SJSA1 (cell line): Measurements from ENCODE around the gene HOXC5. TPM values are rescaled to one million over a fixed set of nuclear protein-coding genes. Genes with fewer than 3 reads are reported as not detected.

Source experiments
- DNase-seq, 2 experiments: peaks; one replicate each; pipeline ENCODE4 v3.0.0-alpha.2; 2015 to 2020; ENCODE audit warnings: low spot score in 2 of 2, low read depth in 1 of 2
- H3K27ac ChIP-seq: fragments of 250-450 bp; sonication (Bioruptor Pico); 2 replicates; pipeline ENCODE4 v1.5.1; 2020; ENCODE audit warnings: mild to moderate bottlenecking, moderate library complexity
- H3K27me3 ChIP-seq: fragments of 250-450 bp; sonication (Bioruptor Pico); replicated peaks from 2 replicates; pipeline ENCODE4 v1.5.1; 2020; ENCODE audit warnings: mild to moderate bottlenecking, moderate library complexity
- H3K36me3 ChIP-seq: fragments of 250-450 bp; sonication (Bioruptor Pico); 2 replicates; pipeline ENCODE4 v1.5.1; 2020; ENCODE audit warnings: mild to moderate bottlenecking
- H3K4me1 ChIP-seq: fragments of 250-450 bp; sonication (Bioruptor Pico); replicated peaks from 2 replicates; pipeline ENCODE4 v1.6.1; 2021; ENCODE audit warnings: mild to moderate bottlenecking
- H3K4me3 ChIP-seq: fragments of 250-450 bp; sonication (Bioruptor Pico); 2 replicates; pipeline ENCODE4 v1.5.1; 2020; ENCODE audit warnings: mild to moderate bottlenecking
- H3K9me3 ChIP-seq: fragments of 250-450 bp; sonication (Bioruptor Pico); replicated peaks from 2 replicates; pipeline ENCODE4 v1.5.1; 2020; ENCODE audit warnings: mild to moderate bottlenecking
- total RNA-seq: library from RNA; depleted of rRNA; stranded (reverse); fragments of >200 nt; shearing (Covaris generic); gene quantifications from 2 replicates; pipeline ENCODE4 v1.2.3, GENCODE V29; 2014

HOXC5 gene
- total RNA-seq, 1 experiment from 2014 or later, result not detected

GRCh38 chr12:53991077-53991460 lies 41.8 kb upstream of the HOXC5 start:
- DNase-seq, result peak in 1 of 2 experiments; percentile 61
- Histone ChIP-seq H3K36me3 (peaks cover 2% of the 10 kb centered on the region; the same call in 1 of the 2 replicates), H3K4me1 (peaks cover 81% of the 10 kb centered on the region), H3K4me3 (peak overlapping the region; percentile 19), H3K27me3 (no peaks in the 10 kb centered on the region), H3K27ac (peak overlapping the region; percentile 33), H3K9me3 (no peaks in the 10 kb centered on the region)

- no peaks in the 10 kb centered on the region for H3K9me3 ChIP-seq
- H3K4me1 ChIP-seq, result peaks cover 87% of the 10 kb centered on the region
- no peak overlapping the region; the same call in 1 of the 2 replicates for H3K4me3 ChIP-seq
- H3K27ac ChIP-seq, result peak overlapping the region; percentile 93
- no peaks in the 10 kb centered on the region for H3K36me3 ChIP-seq
- no peaks in the 10 kb centered on the region for H3K27me3 ChIP-seq
- DNase-seq, result no peak
Measured at GRCh38 chr12:53992377-53992889, 40.4 kb upstream of the HOXC5 start.

- DNase-seq, result peak in 1 of 2 experiments; percentile 66
- Histone ChIP-seq H3K36me3 (no peaks in the 10 kb centered on the region), H3K27me3 (no peaks in the 10 kb centered on the region), H3K4me3 (peak overlapping the region; percentile 49), H3K27ac (peak overlapping the region; percentile 93), H3K4me1 (peaks cover 87% of the 10 kb centered on the region), H3K9me3 (no peaks in the 10 kb centered on the region)
Measured at GRCh38 chr12:53993162-53994008, 39.5 kb upstream of the HOXC5 start.

GRCh38 chr12:53994009-53994263 lies 38.9 kb upstream of the HOXC5 start:
- peak overlapping the region; percentile 93 for H3K27ac ChIP-seq
- peaks cover 87% of the 10 kb centered on the region for H3K4me1 ChIP-seq
- H3K4me3 ChIP-seq, result peak overlapping the region; percentile 49
- H3K9me3 ChIP-seq, result no peaks in the 10 kb centered on the region
- no peaks in the 10 kb centered on the region for H3K27me3 ChIP-seq
- no peak for DNase-seq
- no peaks in the 10 kb centered on the region for H3K36me3 ChIP-seq

- peaks cover 83% of the 10 kb centered on the region for H3K4me1 ChIP-seq
- peak in 1 of 2 experiments; percentile 73 for DNase-seq
- H3K36me3 ChIP-seq, result no peaks in the 10 kb centered on the region
- H3K27me3 ChIP-seq, result no peaks in the 10 kb centered on the region
- no peaks in the 10 kb centered on the region for H3K9me3 ChIP-seq
- peak overlapping the region; percentile 93 for H3K27ac ChIP-seq
- H3K4me3 ChIP-seq, result peak overlapping the region; percentile 49
Measured at GRCh38 chr12:53994264-53995001, 38.4 kb upstream of the HOXC5 start.

- peaks cover 77% of the 10 kb centered on the region for H3K4me1 ChIP-seq
- H3K9me3 ChIP-seq, result no peaks in the 10 kb centered on the region
- H3K27ac ChIP-seq, result peak overlapping the region; percentile 93
- peak overlapping the region; percentile 49 for H3K4me3 ChIP-seq
- peak in 1 of 2 experiments; percentile 78 for DNase-seq
- H3K36me3 ChIP-seq, result no peaks in the 10 kb centered on the region
- no peaks in the 10 kb centered on the region for H3K27me3 ChIP-seq
Measured at GRCh38 chr12:53995002-53995377, 37.9 kb upstream of the HOXC5 start.

- peaks cover 72% of the 10 kb centered on the region for H3K4me1 ChIP-seq
- H3K4me3 ChIP-seq, result peak overlapping the region; percentile 49
- no peaks in the 10 kb centered on the region for H3K9me3 ChIP-seq
- no peaks in the 10 kb centered on the region for H3K27me3 ChIP-seq
- H3K27ac ChIP-seq, result peak overlapping the region; percentile 93
- H3K36me3 ChIP-seq, result no peaks in the 10 kb centered on the region
- peak; percentile 80 to 89 for DNase-seq
Measured at GRCh38 chr12:53995378-53996239, 37.2 kb upstream of the HOXC5 start.

- Histone ChIP-seq H3K27ac (peak overlapping the region; percentile 93), H3K4me3 (peak overlapping the region; percentile 49), H3K36me3 (no peaks in the 10 kb centered on the region), H3K9me3 (no peaks in the 10 kb centered on the region), H3K27me3 (no peaks in the 10 kb centered on the region), H3K4me1 (peaks cover 72% of the 10 kb centered on the region)
- peak in 1 of 2 experiments; percentile 80 for DNase-seq
Measured at GRCh38 chr12:53996240-53997203, 36.3 kb upstream of the HOXC5 start.

GRCh38 chr12:53997204-53998109 lies 35.4 kb upstream of the HOXC5 start:
- DNase-seq, result peak in 1 of 2 experiments; percentile 77
- Histone ChIP-seq H3K27me3 (no peaks in the 10 kb centered on the region), H3K4me1 (peaks cover 64% of the 10 kb centered on the region), H3K36me3 (0 out of 2 replicates have a peak, but pooled peaks cover 2% of the 10 kb centered on the region), H3K9me3 (no peaks in the 10 kb centered on the region), H3K27ac (peak overlapping the region; percentile 93), H3K4me3 (peak overlapping the region; percentile 49)

- peaks cover 58% of the 10 kb centered on the region for H3K4me1 ChIP-seq
- 0 out of 2 replicates have a peak, but pooled peaks cover 5% of the 10 kb centered on the region for H3K36me3 ChIP-seq
- no peaks in the 10 kb centered on the region for H3K9me3 ChIP-seq
- no peaks in the 10 kb centered on the region for H3K27me3 ChIP-seq
- peak overlapping the region; percentile 93 for H3K27ac ChIP-seq
- peak overlapping the region; percentile 49 for H3K4me3 ChIP-seq
- no peak for DNase-seq
Measured at GRCh38 chr12:53998110-53998899, 34.5 kb upstream of the HOXC5 start.

- peak overlapping the region; percentile 18 for H3K27ac ChIP-seq
- no peak overlapping the region for H3K4me3 ChIP-seq
- H3K9me3 ChIP-seq, result no peaks in the 10 kb centered on the region
- no peak for DNase-seq
- H3K4me1 ChIP-seq, result peaks cover 58% of the 10 kb centered on the region
- H3K27me3 ChIP-seq, result no peaks in the 10 kb centered on the region
- 0 out of 2 replicates have a peak, but pooled peaks cover 5% of the 10 kb centered on the region for H3K36me3 ChIP-seq
Measured at GRCh38 chr12:53998900-53999236, 34.0 kb upstream of the HOXC5 start.
